Neuronal stem cell (in vitro differentiated cells): ENCODE measurements around the gene COL12A1.

Experiments
- DNase-seq: peaks from one replicate; pipeline ENCODE4 v3.0.0-alpha.2; 2013; ENCODE audit warnings: low spot score
- H2AFZ ChIP-seq: one replicate; pipeline ENCODE4 v1.6.1; 2013; ENCODE audit warnings: mild to moderate bottlenecking, low read length, inconsistent platforms
- H2AK5ac ChIP-seq: 2 replicates; pipeline ENCODE4 v1.6.1; 2013; ENCODE audit warnings: low read depth, mild to moderate bottlenecking, inconsistent platforms, low read length, moderate library complexity, mixed read lengths
- H2BK120ac ChIP-seq: 2 replicates; pipeline ENCODE4 v1.6.1; 2013; ENCODE audit warnings: low read depth, mild to moderate bottlenecking, inconsistent platforms, low read length, moderate library complexity, mixed read lengths
- H2BK12ac ChIP-seq: one replicate; pipeline ENCODE4 v1.6.1; 2013; ENCODE audit warnings: low read length, inconsistent platforms
- H2BK15ac ChIP-seq: 2 replicates; pipeline ENCODE4 v1.6.1; 2013; ENCODE audit warnings: mild to moderate bottlenecking, low read length, inconsistent platforms, mixed read lengths
- H2BK5ac ChIP-seq: one replicate; pipeline ENCODE4 v1.6.1; 2013; ENCODE audit warnings: inconsistent platforms, mild to moderate bottlenecking, low read length, moderate library complexity
- H3K14ac ChIP-seq: one replicate; pipeline ENCODE4 v1.6.1; 2013; ENCODE audit warnings: low read length, inconsistent platforms
- H3K18ac ChIP-seq: 2 replicates; pipeline ENCODE4 v1.6.1; 2013; ENCODE audit warnings: low read length, inconsistent platforms
- H3K23ac ChIP-seq: 2 replicates; pipeline ENCODE4 v1.6.1; 2013; ENCODE audit warnings: low read depth, mild to moderate bottlenecking, mixed read lengths, low read length, inconsistent platforms; ENCODE audit not compliant: poor library complexity
- H3K27ac ChIP-seq: replicated peaks from 3 replicates; pipeline ENCODE4 v1.5.1; 2013; ENCODE audit warnings: low read length, inconsistent platforms
- H3K27me3 ChIP-seq, 3 experiments: 2 replicates each; pipeline ENCODE4 v1.6.1; 2013; ENCODE audit warnings: low read length in 3 of 3, mild to moderate bottlenecking in 2 of 3, inconsistent platforms in 1 of 3, low read depth in 1 of 3, mixed read lengths in 1 of 3, moderate library complexity in 1 of 3; ENCODE audit not compliant: control insufficient read depth in 3 of 3, insufficient read depth in 3 of 3
- H3K36me3 ChIP-seq, 2 donors: replicated peaks in 1 of 2; 2 replicates each; pipeline ENCODE4 v1.6.1; 2013; ENCODE audit warnings: low read length in 2 of 2; ENCODE audit not compliant: control insufficient read depth in 2 of 2, insufficient read depth in 2 of 2
- H3K4ac ChIP-seq: 2 replicates; pipeline ENCODE4 v1.6.1; 2013; ENCODE audit warnings: inconsistent platforms, mild to moderate bottlenecking, low read length, moderate library complexity
- H3K4me1 ChIP-seq, 2 donors: 1 replicate in 1 of 2; 2 replicates in 1 of 2; pipeline ENCODE4 v1.6.1; 2013; ENCODE audit warnings: low read length in 2 of 2, low read depth in 1 of 2; ENCODE audit not compliant: control insufficient read depth in 2 of 2, insufficient read depth in 1 of 2
- H3K4me2 ChIP-seq: one replicate; pipeline ENCODE4 v1.6.1; 2013; ENCODE audit warnings: mild to moderate bottlenecking, low read length, inconsistent platforms; ENCODE audit not compliant: insufficient read depth, poor library complexity, severe bottlenecking
- H3K4me3 ChIP-seq, 2 donors: 2 replicates each; pipeline ENCODE4 v1.5.1; 2013; ENCODE audit warnings: low read length in 2 of 2, mild to moderate bottlenecking in 2 of 2, inconsistent platforms in 1 of 2, moderate library complexity in 1 of 2
- H3K79me1 ChIP-seq: one replicate; pipeline ENCODE4 v1.6.1; 2013; ENCODE audit warnings: low read depth, mild to moderate bottlenecking, inconsistent platforms, low read length, moderate library complexity
- H3K9ac ChIP-seq: one replicate; pipeline ENCODE4 v1.6.1; 2013; ENCODE audit warnings: mild to moderate bottlenecking, low read depth, low read length, inconsistent platforms; ENCODE audit not compliant: poor library complexity
- H3K9me3 ChIP-seq, 2 donors: replicated peaks in 1 of 2; 2 replicates each; pipeline versions ENCODE3 to v1.6.1; 2013; ENCODE audit warnings: low read length in 2 of 2, mild to moderate bottlenecking in 2 of 2, inconsistent platforms in 1 of 2, low read depth in 1 of 2, mixed read lengths in 1 of 2, moderate library complexity in 1 of 2; ENCODE audit not compliant: control insufficient read depth in 2 of 2, insufficient read depth in 1 of 2
- H4K8ac ChIP-seq: one replicate; pipeline ENCODE4 v1.6.1; 2013; ENCODE audit warnings: low read depth, mild to moderate bottlenecking, inconsistent platforms, low read length, moderate library complexity
- H4K91ac ChIP-seq: one replicate; pipeline ENCODE4 v1.6.1; 2013; ENCODE audit warnings: low read length, low read depth, mild to moderate bottlenecking, inconsistent platforms; ENCODE audit not compliant: poor library complexity
- WGBS, 2 donors: extraction: QIAGEN DNeasy Blood & Tissue Kit; methylation state at CpG; one replicate each; pipeline ENCODE4 v1.1.7; 2013; ENCODE audit warnings: missing lambda C conversion rate in 2 of 2, mixed read lengths in 1 of 2; ENCODE audit not compliant: insufficient read length in 2 of 2, insufficient replicate concordance in 1 of 2; ENCODE audit errors: extremely low coverage in 2 of 2; 5-methylcytosine and 5-hydroxymethylcytosine counted together

COL12A1 gene

DNA sequence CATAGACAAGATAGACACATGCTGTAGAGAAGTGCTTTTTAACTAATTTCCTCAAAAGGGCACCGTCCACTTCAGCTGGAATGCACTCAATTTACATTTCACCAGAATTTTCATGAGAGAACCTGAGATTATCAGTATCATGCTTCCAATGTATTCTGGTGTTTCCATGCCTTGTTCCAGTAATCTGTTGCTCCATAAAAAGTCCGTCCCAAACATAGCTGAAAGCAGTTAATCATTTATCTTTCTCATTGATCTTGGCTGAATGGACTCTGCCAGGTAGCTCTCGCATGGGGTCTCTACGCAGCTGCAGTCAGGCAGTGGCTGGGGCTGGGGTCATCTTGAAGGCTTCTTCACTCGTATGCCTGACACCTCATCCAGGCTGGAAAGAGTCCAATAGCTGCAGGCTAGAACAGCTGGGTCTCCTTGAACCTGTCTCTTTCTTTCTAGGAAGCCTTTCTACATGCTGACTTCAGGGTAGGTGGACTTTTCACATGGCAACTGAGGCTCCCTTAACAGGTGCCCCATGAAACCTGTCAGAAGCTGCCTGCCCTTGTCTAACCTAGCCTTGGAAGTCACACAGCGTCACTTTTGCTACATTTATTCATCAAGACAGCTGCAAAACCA lies 18.6 kb upstream of the COL12A1 start:
- no peak overlapping the region for H2BK5ac ChIP-seq
- no peaks in the 10 kb centered on the region for H3K79me1 ChIP-seq
- no peak overlapping the region for H2AK5ac ChIP-seq
- no peak overlapping the region for H2BK15ac ChIP-seq
- no peaks in the 10 kb centered on the region for H3K36me3 ChIP-seq
- H3K14ac ChIP-seq, result no peak overlapping the region
- peak overlapping the region; percentile 4 for H2AFZ ChIP-seq
- H3K27me3 ChIP-seq, result peaks cover 0 to 5% (median 0%) of the 10 kb centered on the region in 3 experiments
- peaks cover 0 to 2% of the 10 kb centered on the region in 2 donors for H3K4me1 ChIP-seq
- no peak overlapping the region for H3K9ac ChIP-seq
- no peak overlapping the region for H2BK12ac ChIP-seq
- no peak overlapping the region for H3K23ac ChIP-seq
- H3K18ac ChIP-seq, result no peak overlapping the region
- no peak overlapping the region for H4K8ac ChIP-seq
- no peak overlapping the region for H3K27ac ChIP-seq
- WGBS, 2 donors, result no CpG with 5 or more reads among the region's 6 CpGs
- no peak overlapping the region for H3K4me2 ChIP-seq
- H3K9me3 ChIP-seq, result no peaks in the 10 kb centered on the region
- no peak for DNase-seq
- no peak overlapping the region for H2BK120ac ChIP-seq
- no peak overlapping the region for H3K4me3 ChIP-seq
- H3K4ac ChIP-seq, result no peak overlapping the region
- no peak overlapping the region for H4K91ac ChIP-seq

DNA sequence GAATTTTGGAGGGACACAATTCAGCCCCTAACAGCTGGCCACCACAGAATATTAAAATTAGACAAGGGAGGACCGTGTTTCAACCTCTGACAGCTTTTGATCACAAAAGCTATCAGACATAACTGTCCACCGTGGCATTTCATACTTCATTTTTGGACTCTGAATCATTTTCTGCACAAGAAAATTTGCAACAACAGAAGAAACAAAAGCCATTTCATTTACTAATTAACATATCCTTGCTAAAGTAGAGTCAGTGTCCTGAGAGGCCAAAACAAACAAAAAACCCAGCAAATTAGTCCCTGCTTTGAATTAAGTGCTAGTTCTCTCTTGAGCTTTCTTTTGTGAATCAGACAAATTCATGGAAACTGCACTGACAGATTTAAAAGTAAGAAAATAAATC lies 17.6 kb upstream of the COL12A1 start:
- Histone ChIP-seq H3K4me2 (no peak overlapping the region), H3K27ac (no peak overlapping the region), H4K91ac (no peak overlapping the region), H4K8ac (no peak overlapping the region), H2BK15ac (no peak overlapping the region), H3K4me1 (peaks cover 0 to 2% of the 10 kb centered on the region in 2 donors), H2BK120ac (no peak overlapping the region), H3K14ac (no peak overlapping the region), H3K4ac (no peak overlapping the region), H2BK12ac (no peak overlapping the region), H3K27me3 (peaks cover 0 to 5% (median 0%) of the 10 kb centered on the region in 3 experiments), H3K23ac (no peak overlapping the region), H3K36me3 (no peaks in the 10 kb centered on the region), H2AK5ac (no peak overlapping the region), H3K79me1 (no peaks in the 10 kb centered on the region), H3K9ac (no peak overlapping the region), H3K4me3 (no peak overlapping the region), H3K18ac (no peak overlapping the region), H2AFZ (no peak overlapping the region), H2BK5ac (no peak overlapping the region), H3K9me3 (no peaks in the 10 kb centered on the region)
- DNase-seq, result no peak
- WGBS, 2 donors, result no CpG with 5 or more reads among the region's 2 CpGs

DNA sequence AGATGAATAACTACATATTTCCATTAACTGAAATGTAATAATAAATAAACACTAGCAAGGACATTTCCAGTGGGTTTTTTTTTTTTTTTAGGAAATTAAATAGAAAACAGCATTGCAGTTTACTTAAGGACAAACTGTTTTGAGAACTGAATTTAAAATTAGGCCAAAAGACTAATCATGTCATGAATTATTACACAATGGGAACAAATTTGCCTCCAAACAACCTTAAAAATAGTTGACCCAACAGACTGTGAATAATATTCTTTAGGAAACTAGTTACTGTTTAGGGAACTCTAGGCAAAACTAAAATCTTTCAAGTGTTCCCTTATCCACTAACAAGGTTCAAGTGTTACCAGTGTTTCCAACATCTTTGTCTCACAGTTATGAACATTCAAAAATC lies 16.4 kb upstream of the COL12A1 start:
- H2AK5ac ChIP-seq, result no peak overlapping the region
- peaks cover 0 to 2% of the 10 kb centered on the region in 2 donors for H3K4me1 ChIP-seq
- no peak overlapping the region for H2BK15ac ChIP-seq
- H2BK120ac ChIP-seq, result no peak overlapping the region
- H3K9ac ChIP-seq, result no peak overlapping the region
- H4K91ac ChIP-seq, result no peak overlapping the region
- no peak overlapping the region for H2AFZ ChIP-seq
- no peak for DNase-seq
- H3K27me3 ChIP-seq, result peaks cover 0 to 10% (median 0%) of the 10 kb centered on the region in 3 experiments
- H3K79me1 ChIP-seq, result no peaks in the 10 kb centered on the region
- H3K4me3 ChIP-seq, result no peak overlapping the region
- no peaks in the 10 kb centered on the region for H3K9me3 ChIP-seq
- no peak overlapping the region for H3K23ac ChIP-seq
- H2BK12ac ChIP-seq, result no peak overlapping the region
- H3K27ac ChIP-seq, result no peak overlapping the region
- no peak overlapping the region for H3K4me2 ChIP-seq
- H3K36me3 ChIP-seq, result no peaks in the 10 kb centered on the region
- no peak overlapping the region for H3K18ac ChIP-seq
- H3K4ac ChIP-seq, result no peak overlapping the region
- H3K14ac ChIP-seq, result no peak overlapping the region
- H2BK5ac ChIP-seq, result no peak overlapping the region
- H4K8ac ChIP-seq, result no peak overlapping the region

DNA sequence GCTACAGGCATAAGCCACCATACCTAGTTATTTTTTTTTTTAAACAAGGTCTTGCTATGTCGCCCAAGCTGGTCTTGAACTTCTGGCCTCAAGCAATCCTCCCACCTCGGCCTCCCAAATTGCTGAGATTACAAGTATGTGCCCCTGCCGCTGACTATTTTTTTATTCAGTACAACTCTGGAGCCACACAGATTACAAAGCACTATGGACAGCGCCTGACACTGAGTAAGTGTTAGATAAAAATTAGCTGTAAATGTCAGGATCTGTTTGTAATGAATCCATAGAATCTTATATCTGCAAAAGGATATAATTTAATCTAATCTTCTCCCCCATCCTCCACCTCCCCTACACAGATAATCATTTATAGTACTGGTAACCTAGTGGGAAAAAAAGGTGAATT lies 15.3 kb upstream of the COL12A1 start:
- no CpG with 5 or more reads among the region's 4 CpGs for WGBS, 2 donors

More for the DNA sequence above, 15.3 kb upstream of the COL12A1 start:
- H2BK5ac ChIP-seq, result no peak overlapping the region
- H2AK5ac ChIP-seq, result no peak overlapping the region
- no peak overlapping the region for H3K14ac ChIP-seq
- H3K4me3 ChIP-seq, result no peak overlapping the region
- H3K4me1 ChIP-seq, result peaks cover 2 to 3% of the 10 kb centered on the region in 2 donors
- H3K9me3 ChIP-seq, result no peaks in the 10 kb centered on the region
- no peak overlapping the region for H2AFZ ChIP-seq
- H3K79me1 ChIP-seq, result no peaks in the 10 kb centered on the region
- no peak overlapping the region for H3K4ac ChIP-seq
- H3K18ac ChIP-seq, result no peak overlapping the region
- H3K36me3 ChIP-seq, result no peaks in the 10 kb centered on the region
- no peak overlapping the region for H3K9ac ChIP-seq
- no peak for DNase-seq
- no peak overlapping the region for H2BK15ac ChIP-seq
- H4K8ac ChIP-seq, result no peak overlapping the region
- H2BK120ac ChIP-seq, result no peak overlapping the region
- no peak overlapping the region for H2BK12ac ChIP-seq
- H4K91ac ChIP-seq, result no peak overlapping the region
- no peak overlapping the region for H3K23ac ChIP-seq
- H3K4me2 ChIP-seq, result no peak overlapping the region
- H3K27me3 ChIP-seq, result peaks cover 0 to 13% (median 0%) of the 10 kb centered on the region in 3 experiments
- H3K27ac ChIP-seq, result no peak overlapping the region
